Neutrophil (primary cell): Measurements from ENCODE around the gene KRT36.

ENCODE experiments used
- H3K27ac ChIP-seq: fragments of 200-600 bp; sonication (generic); 2 replicates; pipeline ENCODE4 v1.5.1; 2016; ENCODE audit warnings: mild to moderate bottlenecking, moderate library complexity
- H3K27me3 ChIP-seq: fragments of 200-600 bp; sonication (generic); 2 replicates; pipeline ENCODE4 v1.6.0; 2016; ENCODE audit warnings: mild to moderate bottlenecking
- H3K36me3 ChIP-seq: fragments of 200-600 bp; sonication (generic); 2 replicates; pipeline ENCODE4 v1.5.1; 2017
- H3K4me1 ChIP-seq, 2 experiments: fragments of 200-600 bp in 1 of 2; sonication (generic) in 1 of 2; 1 replicate in 1 of 2; 2 replicates in 1 of 2; pipeline versions ENCODE4 v1.5.1 to v1.6.1; 2013 to 2016; ENCODE audit warnings: low read depth in 1 of 2, low read length in 1 of 2, mild to moderate bottlenecking in 1 of 2, moderate library complexity in 1 of 2; ENCODE audit not compliant: control insufficient read depth in 1 of 2, insufficient read depth in 1 of 2
- H3K4me3 ChIP-seq, 2 experiments: fragments of 200-600 bp in 1 of 2; sonication (generic) in 1 of 2; 1 replicate in 1 of 2; 2 replicates in 1 of 2; pipeline ENCODE4 v1.5.1; 2013 to 2016; ENCODE audit warnings: low read depth in 1 of 2, low read length in 1 of 2, mild to moderate bottlenecking in 1 of 2, moderate library complexity in 1 of 2
- H3K9me3 ChIP-seq: fragments of 200-600 bp; sonication (generic); 2 replicates; pipeline ENCODE4 v1.5.1; 2016
- CTCF ChIP-seq: fragments of 200-600 bp; sonication (generic); IDR thresholded peaks from 2 replicates; pipeline ENCODE4 v1.5.1; 2016; ENCODE audit warnings: antibody characterized with exemption

The KRT36 gene

GRCh38 chr17:41478237-41478636 lies 11.5 kb downstream of the KRT36 start:
- TF ChIP-seq CTCF = no peak

GRCh38 chr17:41476866-41477815 lies 12.6 kb downstream of the KRT36 start:
- Histone ChIP-seq H3K27me3 (no peaks in the 10 kb centered on the region), H3K4me3 (no peak overlapping the region), H3K27ac (no peak overlapping the region), H3K9me3 (no peaks in the 10 kb centered on the region), H3K4me1 (peaks cover 0 to 8% of the 10 kb centered on the region in 2 experiments), H3K36me3 (no peaks in the 10 kb centered on the region)
- TF ChIP-seq CTCF = no peak

More at GRCh38 chr17:41478237-41478636, 11.5 kb downstream of the KRT36 start:
- no peaks in the 10 kb centered on the region for H3K36me3 ChIP-seq
- H3K9me3 ChIP-seq = no peaks in the 10 kb centered on the region
- H3K4me1 ChIP-seq = peaks cover 0 to 8% of the 10 kb centered on the region in 2 experiments
- no peaks in the 10 kb centered on the region for H3K27me3 ChIP-seq
- no peak overlapping the region for H3K27ac ChIP-seq
- no peak overlapping the region for H3K4me3 ChIP-seq

- Histone ChIP-seq H3K27me3 (peaks cover 5% of the 10 kb centered on the region), H3K27ac (no peak overlapping the region), H3K4me3 (no peak overlapping the region), H3K36me3 (no peaks in the 10 kb centered on the region), H3K9me3 (no peaks in the 10 kb centered on the region), H3K4me1 (peaks cover 0 to 7% of the 10 kb centered on the region in 2 experiments)
- no peak for TF ChIP-seq CTCF
Observed at GRCh38 chr17:41475421-41475820, 14.3 kb downstream of the KRT36 start.

GRCh38 chr17:41474863-41475262 lies 14.8 kb downstream of the KRT36 start:
- H3K4me3 ChIP-seq = no peak overlapping the region
- peaks cover 5% of the 10 kb centered on the region for H3K27me3 ChIP-seq
- peaks cover 0 to 2% of the 10 kb centered on the region in 2 experiments for H3K4me1 ChIP-seq
- no peaks in the 10 kb centered on the region for H3K36me3 ChIP-seq
- no peak for TF ChIP-seq CTCF
- no peak overlapping the region for H3K27ac ChIP-seq
- H3K9me3 ChIP-seq = no peaks in the 10 kb centered on the region

- no peaks in the 10 kb centered on the region for H3K9me3 ChIP-seq
- peaks cover 14% of the 10 kb centered on the region for H3K27me3 ChIP-seq
- H3K36me3 ChIP-seq = no peaks in the 10 kb centered on the region
- H3K27ac ChIP-seq = no peak overlapping the region
- H3K4me3 ChIP-seq = no peak overlapping the region
- H3K4me1 ChIP-seq = no peaks in the 10 kb centered on the region
- no peak for TF ChIP-seq CTCF
Observed at GRCh38 chr17:41468346-41468745, 21.4 kb downstream of the KRT36 start.
